Ecto neural progenitor cell (in vitro differentiated cells): Measurements from ENCODE around the gene MYO18B.

Experiments
- DNase-seq: peaks from one replicate; pipeline ENCODE4 v3.0.0-alpha.2; 2018; ENCODE audit warnings: low spot score

The MYO18B gene

GRCh38 chr22:26053737-26054316, 311.8 kb downstream of the MYO18B start:
- no peak for DNase-seq

- no peak for DNase-seq
Observed at GRCh38 chr22:26054841-26055605, 313.0 kb downstream of the MYO18B start.

- DNase-seq = no peak
Observed at GRCh38 chr22:26055693-26056092, 313.7 kb downstream of the MYO18B start.

- no peak for DNase-seq
Observed at GRCh38 chr22:26056455-26057200, 314.6 kb downstream of the MYO18B start.

GRCh38 chr22:26057731-26058130, 315.7 kb downstream of the MYO18B start:
- DNase-seq = no peak

GRCh38 chr22:26064048-26064447, 322.1 kb downstream of the MYO18B start:
- DNase-seq = no peak

- no peak for DNase-seq
Observed at GRCh38 chr22:26065847-26066246, 323.9 kb downstream of the MYO18B start.

GRCh38 chr22:26066534-26066933, 324.5 kb downstream of the MYO18B start:
- peak; percentile 80 for DNase-seq

- no peak for DNase-seq
Observed at GRCh38 chr22:26068571-26068970, 326.6 kb downstream of the MYO18B start.

GRCh38 chr22:26072621-26073020, 330.6 kb downstream of the MYO18B start:
- DNase-seq = no peak

GRCh38 chr22:26075251-26075650, 333.3 kb downstream of the MYO18B start:
- DNase-seq = no peak

- DNase-seq = no peak
Observed at GRCh38 chr22:26079009-26079408, 337.0 kb downstream of the MYO18B start.
